ENCODE data around the gene BTBD9. TPM values are rescaled to one million over a fixed set of nuclear protein-coding genes. Genes with fewer than 3 reads are reported as not detected.

BTBD9 gene
- total and polyA plus RNA-seq, 2 experiments from 2014 or later, result 10.0 to 13.7 TPM

GRCh38 chr6:38153798-38154345, 485.9 kb downstream of the BTBD9 start:
- H4K20me1 ChIP-seq (ENCODE audit: insufficient read depth), result no peaks in the 10 kb centered on the region
- H3K79me2 ChIP-seq (ENCODE audit: insufficient read depth), result peaks cover 20% of the 10 kb centered on the region
- H3K4me1 ChIP-seq (ENCODE audit: insufficient read depth), result no peaks in the 10 kb centered on the region
- no peak overlapping the region for H3K9ac ChIP-seq
- H3K27ac ChIP-seq, result no peak overlapping the region
- H3K9me2 ChIP-seq (ENCODE audit: insufficient read depth), result no peaks in the 10 kb centered on the region
- WGBS, 2 experiments (ENCODE audit: low coverage in 1 of 2, low lambda C conversion rate in 2 of 2, missing lambda C conversion rate in 2 of 2), result 93 to 99% methylated on average over 9 to 16 of the region's 16 CpGs
- H3K4me3 ChIP-seq, result no peak overlapping the region
- DNase-seq, result no peak
- H3K9me3 ChIP-seq (ENCODE audit: low read depth), result no peaks in the 10 kb centered on the region
- in situ Hi-C loops (cut with MboI), result no loop called here
- H3K4me2 ChIP-seq (ENCODE audit: unreplicated experiment), result no peak overlapping the region
- H3K27me3 ChIP-seq (replicated peaks; ENCODE audit: insufficient read depth), result no peaks in the 10 kb centered on the region
- no peak overlapping the region for H2AFZ ChIP-seq
- H3K36me3 ChIP-seq (ENCODE audit: low read depth), result no peaks in the 10 kb centered on the region
- TF ChIP-seq EZH2 (IDR thresholded peaks at IDR 0.05; ENCODE audit: insufficient read depth, poor library complexity, severe bottlenecking) (no peak), EZH2phosphoT487 (IDR thresholded peaks at IDR 0.05; ENCODE audit: insufficient read depth, low read depth) (no peak)
- no peaks in the 10 kb centered on the region for H3F3A ChIP-seq (ENCODE audit: insufficient read depth)

- WGBS, 2 experiments (ENCODE audit: low coverage in 1 of 2, low lambda C conversion rate in 2 of 2, missing lambda C conversion rate in 2 of 2), result 86 to 87% methylated on average over 23 of the region's 23 CpGs
- in situ Hi-C loops (cut with MboI), result no loop called here
Measured at GRCh38 chr6:38153076-38153797, 486.5 kb downstream of the BTBD9 start.

GRCh38 chr6:38152620-38153019, 487.1 kb downstream of the BTBD9 start:
- H3K27me3 ChIP-seq (replicated peaks; ENCODE audit: insufficient read depth), result no peaks in the 10 kb centered on the region
- H3K36me3 ChIP-seq (ENCODE audit: low read depth), result no peaks in the 10 kb centered on the region
- H3K27ac ChIP-seq, result no peak overlapping the region
- no peak overlapping the region for H2AFZ ChIP-seq
- H3K9me3 ChIP-seq (ENCODE audit: low read depth), result no peaks in the 10 kb centered on the region
- TF ChIP-seq EZH2phosphoT487 (IDR thresholded peaks at IDR 0.05; ENCODE audit: insufficient read depth, low read depth), result no peak
- no peak for TF ChIP-seq EZH2 (IDR thresholded peaks at IDR 0.05; ENCODE audit: insufficient read depth, poor library complexity, severe bottlenecking)
- no peaks in the 10 kb centered on the region for H3K4me1 ChIP-seq (ENCODE audit: insufficient read depth)
- DNase-seq, result no peak
- in situ Hi-C loops (cut with MboI), result no loop called here
- H3K9me2 ChIP-seq (ENCODE audit: insufficient read depth), result no peaks in the 10 kb centered on the region
- no peaks in the 10 kb centered on the region for H4K20me1 ChIP-seq (ENCODE audit: insufficient read depth)
- H3K4me3 ChIP-seq, result no peak overlapping the region
- 87 to 92% methylated on average over 8 of the region's 8 CpGs for WGBS, 2 experiments (ENCODE audit: low coverage in 1 of 2, low lambda C conversion rate in 2 of 2, missing lambda C conversion rate in 2 of 2)
- no peak overlapping the region for H3K4me2 ChIP-seq (ENCODE audit: unreplicated experiment)
- no peaks in the 10 kb centered on the region for H3F3A ChIP-seq (ENCODE audit: insufficient read depth)
- peaks cover 32% of the 10 kb centered on the region for H3K79me2 ChIP-seq (ENCODE audit: insufficient read depth)
- H3K9ac ChIP-seq, result no peak overlapping the region

More at GRCh38 chr6:38153076-38153797, 486.5 kb downstream of the BTBD9 start:
- no peak overlapping the region for H2AFZ ChIP-seq
- H3F3A ChIP-seq (ENCODE audit: insufficient read depth), result no peaks in the 10 kb centered on the region
- no peaks in the 10 kb centered on the region for H3K9me2 ChIP-seq (ENCODE audit: insufficient read depth)
- DNase-seq, result no peak
- no peaks in the 10 kb centered on the region for H3K4me1 ChIP-seq (ENCODE audit: insufficient read depth)
- no peak overlapping the region for H3K4me3 ChIP-seq
- H3K4me2 ChIP-seq (ENCODE audit: unreplicated experiment), result no peak overlapping the region
- TF ChIP-seq EZH2 (IDR thresholded peaks at IDR 0.05; ENCODE audit: insufficient read depth, poor library complexity, severe bottlenecking), result no peak
- no peak for TF ChIP-seq EZH2phosphoT487 (IDR thresholded peaks at IDR 0.05; ENCODE audit: insufficient read depth, low read depth)
- no peak overlapping the region for H3K9ac ChIP-seq
- peaks cover 26% of the 10 kb centered on the region for H3K79me2 ChIP-seq (ENCODE audit: insufficient read depth)
- no peaks in the 10 kb centered on the region for H3K36me3 ChIP-seq (ENCODE audit: low read depth)
- no peaks in the 10 kb centered on the region for H3K9me3 ChIP-seq (ENCODE audit: low read depth)
- no peaks in the 10 kb centered on the region for H4K20me1 ChIP-seq (ENCODE audit: insufficient read depth)
- H3K27me3 ChIP-seq (replicated peaks; ENCODE audit: insufficient read depth), result no peaks in the 10 kb centered on the region
- H3K27ac ChIP-seq, result no peak overlapping the region

GRCh38 chr6:38151580-38152500, 487.9 kb downstream of the BTBD9 start:
- 93 to 94% methylated on average over 22 of the region's 22 CpGs for WGBS, 2 experiments (ENCODE audit: low coverage in 1 of 2, low lambda C conversion rate in 2 of 2, missing lambda C conversion rate in 2 of 2)
- no peak overlapping the region for H3K4me2 ChIP-seq (ENCODE audit: unreplicated experiment)
- H3K9me2 ChIP-seq (ENCODE audit: insufficient read depth), result no peaks in the 10 kb centered on the region
- in situ Hi-C loops (cut with MboI), result no loop called here
- H3F3A ChIP-seq (ENCODE audit: insufficient read depth), result no peaks in the 10 kb centered on the region
- TF ChIP-seq EZH2phosphoT487 (IDR thresholded peaks at IDR 0.05; ENCODE audit: insufficient read depth, low read depth) (no peak), EZH2 (IDR thresholded peaks at IDR 0.05; ENCODE audit: insufficient read depth, poor library complexity, severe bottlenecking) (no peak)
- H3K27me3 ChIP-seq (replicated peaks; ENCODE audit: insufficient read depth), result no peaks in the 10 kb centered on the region
- peaks cover 40% of the 10 kb centered on the region for H3K79me2 ChIP-seq (ENCODE audit: insufficient read depth)
- H2AFZ ChIP-seq, result no peak overlapping the region
- H4K20me1 ChIP-seq (ENCODE audit: insufficient read depth), result peaks cover 4% of the 10 kb centered on the region; the same call in 1 of the 2 replicates
- no peak overlapping the region for H3K9ac ChIP-seq
- no peak overlapping the region for H3K27ac ChIP-seq
- no peak for DNase-seq
- no peaks in the 10 kb centered on the region for H3K9me3 ChIP-seq (ENCODE audit: low read depth)
- no peaks in the 10 kb centered on the region for H3K36me3 ChIP-seq (ENCODE audit: low read depth)
- H3K4me1 ChIP-seq (ENCODE audit: insufficient read depth), result no peaks in the 10 kb centered on the region
- H3K4me3 ChIP-seq, result no peak overlapping the region

Measured in GM23248 (cell line).